Loucy (cell line): Measurements from ENCODE around the gene RWDD4.

Experiments
- H2AFZ ChIP-seq: fragments of 200-600 bp; sonication (generic); 2 replicates; pipeline ENCODE4 v1.6.0; 2016; ENCODE audit warnings: antibody characterized with exemption, mild to moderate bottlenecking, low read length, moderate library complexity
- H3F3A ChIP-seq: fragments of 200-600 bp; 2 replicates; pipeline ENCODE4 v1.6.0; 2016; ENCODE audit warnings: antibody characterized with exemption, low read depth, mild to moderate bottlenecking
- H3K27me3 ChIP-seq: fragments of 200-600 bp; sonication (generic); 2 replicates; pipeline ENCODE4 v1.6.1; 2014; ENCODE audit warnings: low read length, mild to moderate bottlenecking; ENCODE audit not compliant: insufficient read depth, poor library complexity, severe bottlenecking
- H3K36me3 ChIP-seq: fragments of 200-600 bp; sonication (generic); 2 replicates; pipeline ENCODE4 v1.6.1; 2016; ENCODE audit warnings: low read length; ENCODE audit not compliant: insufficient read depth
- H3K4me1 ChIP-seq: fragments of 200-600 bp; sonication (generic); 2 replicates; pipeline ENCODE4 v1.5.1; 2014; ENCODE audit warnings: low read length, mild to moderate bottlenecking; ENCODE audit not compliant: insufficient read depth, poor library complexity, severe bottlenecking
- H3K4me2 ChIP-seq: fragments of 200-600 bp; sonication (generic); 2 replicates; pipeline ENCODE4 v1.6.0; 2014; ENCODE audit warnings: antibody characterized with exemption, low read length, low read depth, mild to moderate bottlenecking; ENCODE audit not compliant: poor library complexity, severe bottlenecking
- H3K4me3 ChIP-seq: fragments of 200-600 bp; sonication (generic); 2 replicates; pipeline ENCODE4 v1.5.1; 2014; ENCODE audit warnings: low read length, mild to moderate bottlenecking, mixed read lengths; ENCODE audit not compliant: poor library complexity, severe bottlenecking
- H3K79me2 ChIP-seq: fragments of 200-600 bp; sonication (generic); 2 replicates; pipeline ENCODE4 v1.6.1; 2014; ENCODE audit warnings: low read length; ENCODE audit not compliant: insufficient read depth
- H3K9ac ChIP-seq: fragments of 200-600 bp; sonication (generic); 2 replicates; pipeline ENCODE4 v1.6.0; 2014; ENCODE audit warnings: mild to moderate bottlenecking, low read depth, low read length, moderate library complexity; ENCODE audit not compliant: poor library complexity, severe bottlenecking
- H3K9me2 ChIP-seq: fragments of 200-600 bp; sonication (generic); replicated peaks from 2 replicates; pipeline ENCODE4 v1.6.1; 2016; ENCODE audit warnings: low read depth, low read length, mixed read lengths
- H3K9me3 ChIP-seq: fragments of 200-600 bp; sonication (generic); 2 replicates; pipeline ENCODE4 v1.6.1; 2014; ENCODE audit warnings: mild to moderate bottlenecking, antibody characterized with exemption, low read length, low read depth; ENCODE audit not compliant: insufficient read depth
- H4K20me1 ChIP-seq: fragments of 200-600 bp; sonication (generic); 2 replicates; pipeline ENCODE4 v1.6.0; 2014; ENCODE audit warnings: antibody characterized with exemption, low read length, mild to moderate bottlenecking; ENCODE audit not compliant: insufficient read depth, poor library complexity, severe bottlenecking
- CTCF ChIP-seq: fragments of 200-600 bp; sonication (generic); conservative IDR thresholded peaks from 2 replicates; pipeline ENCODE4 v1.5.1; 2014; ENCODE audit warnings: mild to moderate bottlenecking, antibody characterized with exemption, low read length
- EZH2phosphoT487 ChIP-seq: fragments of 200-600 bp; IDR thresholded peaks from 2 replicates; pipeline ENCODE4 v1.6.1; 2018; ENCODE audit warnings: antibody characterized with exemption, mild to moderate bottlenecking, moderate library complexity, borderline replicate concordance

The RWDD4 gene

GRCh38 chr4:183621875-183622274, 37.1 kb downstream of the RWDD4 start:
- H2AFZ ChIP-seq, result no peak overlapping the region
- TF ChIP-seq EZH2phosphoT487 (no peak), CTCF (no peak)
- H3K27me3 ChIP-seq, result no peaks in the 10 kb centered on the region
- H3K4me2 ChIP-seq, result no peak overlapping the region
- no peaks in the 10 kb centered on the region for H3K9me3 ChIP-seq
- H3K4me1 ChIP-seq, result no peaks in the 10 kb centered on the region
- no peaks in the 10 kb centered on the region for H3K9me2 ChIP-seq
- H3K79me2 ChIP-seq, result no peaks in the 10 kb centered on the region
- H3K9ac ChIP-seq, result no peak overlapping the region
- H3K36me3 ChIP-seq, result no peaks in the 10 kb centered on the region
- no peaks in the 10 kb centered on the region for H3F3A ChIP-seq
- H3K4me3 ChIP-seq, result no peak overlapping the region
- no peaks in the 10 kb centered on the region for H4K20me1 ChIP-seq

- TF ChIP-seq EZH2phosphoT487 (no peak), CTCF (no peak)
- H3F3A ChIP-seq, result no peaks in the 10 kb centered on the region
- no peaks in the 10 kb centered on the region for H3K9me3 ChIP-seq
- H3K79me2 ChIP-seq, result no peaks in the 10 kb centered on the region
- H2AFZ ChIP-seq, result no peak overlapping the region
- H3K9me2 ChIP-seq, result no peaks in the 10 kb centered on the region
- H3K4me3 ChIP-seq, result no peak overlapping the region
- no peaks in the 10 kb centered on the region for H3K36me3 ChIP-seq
- no peak overlapping the region for H3K4me2 ChIP-seq
- H3K4me1 ChIP-seq, result no peaks in the 10 kb centered on the region
- no peak overlapping the region for H3K9ac ChIP-seq
- H3K27me3 ChIP-seq, result no peaks in the 10 kb centered on the region
- H4K20me1 ChIP-seq, result no peaks in the 10 kb centered on the region
These were observed 38.6 kb downstream of the RWDD4 start for GRCh38 chr4:183620421-183620820.

- Histone ChIP-seq H3K9me3 (no peaks in the 10 kb centered on the region), H3K79me2 (no peaks in the 10 kb centered on the region), H2AFZ (no peak overlapping the region), H3F3A (no peaks in the 10 kb centered on the region), H3K36me3 (no peaks in the 10 kb centered on the region), H3K9ac (no peak overlapping the region), H3K27me3 (no peaks in the 10 kb centered on the region), H3K4me1 (no peaks in the 10 kb centered on the region), H4K20me1 (no peaks in the 10 kb centered on the region), H3K4me2 (no peak overlapping the region), H3K9me2 (no peaks in the 10 kb centered on the region), H3K4me3 (no peak overlapping the region)
- TF ChIP-seq EZH2phosphoT487, result no peak
These were observed 40.3 kb downstream of the RWDD4 start for GRCh38 chr4:183618681-183619080.

GRCh38 chr4:183617075-183617474, 41.9 kb downstream of the RWDD4 start:
- Histone ChIP-seq H3F3A (no peaks in the 10 kb centered on the region), H3K9ac (no peak overlapping the region), H3K4me2 (no peak overlapping the region), H3K4me1 (no peaks in the 10 kb centered on the region), H3K27me3 (no peaks in the 10 kb centered on the region), H4K20me1 (no peaks in the 10 kb centered on the region), H3K9me3 (no peaks in the 10 kb centered on the region), H2AFZ (no peak overlapping the region), H3K9me2 (no peaks in the 10 kb centered on the region), H3K79me2 (no peaks in the 10 kb centered on the region), H3K36me3 (no peaks in the 10 kb centered on the region), H3K4me3 (no peak overlapping the region)
- TF ChIP-seq CTCF, result no peak
- no peak for TF ChIP-seq EZH2phosphoT487
